GM12878 (cell line): ENCODE data around the gene FSTL4. TPM values are rescaled to one million over a fixed set of nuclear protein-coding genes. Genes with fewer than 3 reads are reported as not detected.

Experiments
- ATAC-seq: fragments of 200-7000 bp; cut with Tn5 transposase; 3 replicates; pipeline ENCODE4 v1.9.1; 2020; ENCODE audit warnings: mild to moderate bottlenecking, moderate library complexity
- BruUV-seq: library from RNA; stranded (reverse); fragments of 400-500 nt; replicated peaks from 2 replicates; lab custom pipeline; 2021; lab: Mats Ljungman, UMichigan
- CTCF ChIA-PET: fragments of 300-600 bp; sonication (Branson Sonifier 250); formaldehyde crosslinking; extraction: SDS; loops from one replicate; lab custom pipeline; 2021; ENCODE audit warnings: inconsistent platforms; lab: Yijun Ruan, JAX
- POLR2A ChIA-PET: fragments of 350-600 bp; formaldehyde crosslinking; extraction: SDS; loops from one replicate; lab custom pipeline; 2021; ENCODE audit warnings: inconsistent platforms; lab: Charles Lee
- RAD21 ChIA-PET: fragments of 300-600 bp; sonication (Branson Sonifier 250); formaldehyde crosslinking; loops from one replicate; lab custom pipeline; 2023; ENCODE audit warnings: antibody characterized with exemption; ENCODE audit not compliant: unreplicated experiment; lab: Charles Lee
- SMC1A ChIA-PET: fragments of 300-600 bp; sonication (Branson Sonifier 250); formaldehyde crosslinking; loops from one replicate; lab custom pipeline; 2023; ENCODE audit not compliant: unreplicated experiment, uncharacterized antibody; lab: Charles Lee
- DNase-seq: peaks from one replicate; pipeline ENCODE4 v3.0.0-alpha.2; 2011; ENCODE audit warnings: low read depth, low spot score
- FAIRE-seq: peaks from 3 replicates; lab custom pipeline; 2011; peaks lifted over from hg19 to GRCh38; lab: Jason Lieb, UNC
- H2AFZ ChIP-seq: 2 replicates; pipeline ENCODE4 v1.6.0; 2011; ENCODE audit warnings: low read depth, low read length, control low read depth; ENCODE audit not compliant: control insufficient read depth
- H3K27ac ChIP-seq: 2 replicates; pipeline ENCODE4 v1.5.1; 2011; ENCODE audit warnings: control low read depth; ENCODE audit not compliant: control insufficient read depth, insufficient read depth
- H3K27me3 ChIP-seq, 2 experiments: replicated peaks in 1 of 2; 2 replicates each; pipeline versions ENCODE4 v1.6.0 to v1.6.1; 2011; ENCODE audit warnings: low read length in 1 of 2; ENCODE audit not compliant: control insufficient read depth in 2 of 2, insufficient read depth in 2 of 2
- H3K36me3 ChIP-seq, 2 experiments: 2 replicates each; pipeline ENCODE4 v1.5.1; 2011; ENCODE audit warnings: low read length in 1 of 2; ENCODE audit not compliant: control insufficient read depth in 2 of 2, insufficient read depth in 2 of 2
- H3K4me1 ChIP-seq: 2 replicates; pipeline ENCODE4 v1.6.1; 2011; ENCODE audit warnings: mild to moderate bottlenecking, low read length, moderate library complexity, mixed read lengths; ENCODE audit not compliant: control insufficient read depth, insufficient read depth
- H3K4me2 ChIP-seq: 2 replicates; pipeline ENCODE4 v1.6.0; 2011; ENCODE audit warnings: control low read depth; ENCODE audit not compliant: control insufficient read depth, insufficient read depth
- H3K4me3 ChIP-seq: fragments of 200-600 bp; sonication (generic); 2 replicates; pipeline ENCODE4 v1.5.1; 2016
- H3K79me2 ChIP-seq: 2 replicates; pipeline ENCODE4 v1.6.0; 2011; ENCODE audit warnings: low read length; ENCODE audit not compliant: control insufficient read depth, insufficient read depth
- H3K9ac ChIP-seq: 2 replicates; pipeline ENCODE4 v1.8.0; 2011; ENCODE audit warnings: low read length, control low read depth, mixed read lengths; ENCODE audit not compliant: control insufficient read depth, insufficient read depth
- H3K9me3 ChIP-seq: replicated peaks from 3 replicates; pipeline ENCODE4 v1.5.1; 2011; ENCODE audit warnings: mild to moderate bottlenecking, low read length; ENCODE audit not compliant: control insufficient read depth, insufficient read depth
- H4K20me1 ChIP-seq: 2 replicates; pipeline ENCODE4 v1.6.0; 2011; ENCODE audit not compliant: control insufficient read depth, insufficient read depth
- BHLHE40 ChIP-seq, 2 experiments: fragments of 450-650 bp in 1 of 2; IDR thresholded peaks; 2 replicates each; pipeline ENCODE4 v1.6.1; 2011 to 2017; ENCODE audit warnings: low read depth in 2 of 2, borderline replicate concordance in 1 of 2, improper control_type of control experiment in 1 of 2, low read length in 1 of 2, mild to moderate bottlenecking in 1 of 2
- CBFB ChIP-seq: IDR thresholded peaks from 2 replicates; pipeline ENCODE4 v1.6.1; 2016; ENCODE audit warnings: antibody characterized with exemption, low read depth
- FOS ChIP-seq: IDR thresholded peaks from 3 replicates; pipeline ENCODE4 v1.6.1; 2011; ENCODE audit warnings: borderline replicate concordance; ENCODE audit not compliant: insufficient read length; ENCODE audit errors: extremely low read depth
- HDAC2 ChIP-seq: fragments of 200-600 bp; sonication (generic); IDR thresholded peaks from 2 replicates; pipeline ENCODE4 v1.6.1; 2017
- MEF2A ChIP-seq: IDR thresholded peaks from 2 replicates; pipeline ENCODE4 v1.6.1; 2011; ENCODE audit warnings: low read depth, mild to moderate bottlenecking, low read length, moderate library complexity; ENCODE audit not compliant: insufficient read depth
- MYC ChIP-seq: IDR thresholded peaks from 2 replicates; pipeline ENCODE4 v1.6.1; 2011; ENCODE audit warnings: mild to moderate bottlenecking, low read length, moderate library complexity, inconsistent platforms; ENCODE audit not compliant: insufficient read depth, insufficient replicate concordance, insufficient read length, severe bottlenecking
- NFIC ChIP-seq: IDR thresholded peaks from 2 replicates; pipeline ENCODE4 v1.6.1; 2012; ENCODE audit warnings: low read depth, mild to moderate bottlenecking, inconsistent platforms, low read length, moderate library complexity
- RUNX3 ChIP-seq: IDR thresholded peaks from 2 replicates; pipeline ENCODE4 v1.6.1; 2012; ENCODE audit warnings: low read length, inconsistent platforms
- SIX5 ChIP-seq: IDR thresholded peaks from 2 replicates; pipeline ENCODE4 v1.6.1; 2011; ENCODE audit warnings: mild to moderate bottlenecking, low read depth, low read length, moderate library complexity; ENCODE audit not compliant: severe bottlenecking
- SUPT20H ChIP-seq: IDR thresholded peaks from 2 replicates; pipeline ENCODE4 v1.6.1; 2011; ENCODE audit warnings: low read depth, mild to moderate bottlenecking, low read length, moderate library complexity, borderline replicate concordance; ENCODE audit not compliant: control insufficient read depth
- ZZZ3 ChIP-seq: IDR thresholded peaks from 2 replicates; pipeline ENCODE4 v1.6.1; 2011; ENCODE audit warnings: low read depth; ENCODE audit not compliant: control insufficient read depth, insufficient read length
- WGBS: methylation state at CpG from one replicate; pipeline ENCODE4 v1.1.6; 2016; ENCODE audit warnings: low lambda C conversion rate; ENCODE audit not compliant: insufficient replicate concordance, insufficient coverage; ENCODE audit errors: missing lambda C conversion rate; 5-methylcytosine and 5-hydroxymethylcytosine counted together
- in situ Hi-C: fragments of 300-500 bp; cut with MboI; formaldehyde crosslinking; loops from 9 replicates; pipeline ENCODE4 v1.14.3; 2018; ENCODE audit warnings: mixed read lengths
- intact Hi-C: fragments of 100-400 bp; cut with micrococcal nuclease; formaldehyde crosslinking; loops from one replicate; pipeline ENCODE4 v1.14.2; 2022; ENCODE audit not compliant: unreplicated experiment
- polyA plus RNA-seq, 11 experiments: library from polyadenylated mRNA; depleted of rRNA in 4 of 11; unstranded in 6 of 11; stranded (reverse) in 5 of 11; fragments of >200 nt; fragmentation: Nextera tagmentation in 4 of 11; fragmentation: Illumina TruSeq in 1 of 11; extraction: Ambion mirVana in 4 of 11; extraction: Trizol in 1 of 11; gene quantifications; 1 replicate in 1 of 11; 2 replicates in 10 of 11; pipeline versions ENCODE4 v1.2.1 to v1.2.3, GENCODE V29; 2011 to 2016; ENCODE audit warnings: inconsistent platforms in 2 of 11, missing spikeins in 2 of 11, low read depth in 1 of 11
- total RNA-seq, 4 experiments: library from RNA; depleted of rRNA in 3 of 4; stranded (reverse); fragments of >200 nt in 3 of 4; fragmentation: Illumina TruSeq in 1 of 4; extraction: Trizol in 1 of 4; gene quantifications; 2 replicates each; pipeline versions ENCODE4 v1.2.1 to v1.2.3, GENCODE V29; 2013 to 2021
- TF ChIP-seq, protein P1 (sequence below): fragments of 450-650 bp; IDR thresholded peaks from 2 replicates; pipeline ENCODE4 v1.6.1; 2016; ENCODE audit warnings: mild to moderate bottlenecking, moderate library complexity, borderline replicate concordance
- TF ChIP-seq, protein P2 (sequence below): IDR thresholded peaks from 2 replicates; pipeline ENCODE4 v1.6.1; 2012; ENCODE audit warnings: low read depth, low read length, improper control_type of control experiment

FSTL4 gene
- total and polyA plus RNA-seq, 10 of the 15 experiments (the other 5 are each of a cell fraction or from before 2014, with no cell fraction given): 0.01 to 0.79 (median 0.21) TPM; not detected in 6

- TF ChIP-seq BHLHE40 (IDR thresholded peaks at IDR 0.05; ENCODE audit: borderline replicate concordance in 1 of 2, low read depth in 2 of 2, low read length in 1 of 2) (no peak), ZZZ3 (no peak)
- TF ChIP-seq, protein P1, sequence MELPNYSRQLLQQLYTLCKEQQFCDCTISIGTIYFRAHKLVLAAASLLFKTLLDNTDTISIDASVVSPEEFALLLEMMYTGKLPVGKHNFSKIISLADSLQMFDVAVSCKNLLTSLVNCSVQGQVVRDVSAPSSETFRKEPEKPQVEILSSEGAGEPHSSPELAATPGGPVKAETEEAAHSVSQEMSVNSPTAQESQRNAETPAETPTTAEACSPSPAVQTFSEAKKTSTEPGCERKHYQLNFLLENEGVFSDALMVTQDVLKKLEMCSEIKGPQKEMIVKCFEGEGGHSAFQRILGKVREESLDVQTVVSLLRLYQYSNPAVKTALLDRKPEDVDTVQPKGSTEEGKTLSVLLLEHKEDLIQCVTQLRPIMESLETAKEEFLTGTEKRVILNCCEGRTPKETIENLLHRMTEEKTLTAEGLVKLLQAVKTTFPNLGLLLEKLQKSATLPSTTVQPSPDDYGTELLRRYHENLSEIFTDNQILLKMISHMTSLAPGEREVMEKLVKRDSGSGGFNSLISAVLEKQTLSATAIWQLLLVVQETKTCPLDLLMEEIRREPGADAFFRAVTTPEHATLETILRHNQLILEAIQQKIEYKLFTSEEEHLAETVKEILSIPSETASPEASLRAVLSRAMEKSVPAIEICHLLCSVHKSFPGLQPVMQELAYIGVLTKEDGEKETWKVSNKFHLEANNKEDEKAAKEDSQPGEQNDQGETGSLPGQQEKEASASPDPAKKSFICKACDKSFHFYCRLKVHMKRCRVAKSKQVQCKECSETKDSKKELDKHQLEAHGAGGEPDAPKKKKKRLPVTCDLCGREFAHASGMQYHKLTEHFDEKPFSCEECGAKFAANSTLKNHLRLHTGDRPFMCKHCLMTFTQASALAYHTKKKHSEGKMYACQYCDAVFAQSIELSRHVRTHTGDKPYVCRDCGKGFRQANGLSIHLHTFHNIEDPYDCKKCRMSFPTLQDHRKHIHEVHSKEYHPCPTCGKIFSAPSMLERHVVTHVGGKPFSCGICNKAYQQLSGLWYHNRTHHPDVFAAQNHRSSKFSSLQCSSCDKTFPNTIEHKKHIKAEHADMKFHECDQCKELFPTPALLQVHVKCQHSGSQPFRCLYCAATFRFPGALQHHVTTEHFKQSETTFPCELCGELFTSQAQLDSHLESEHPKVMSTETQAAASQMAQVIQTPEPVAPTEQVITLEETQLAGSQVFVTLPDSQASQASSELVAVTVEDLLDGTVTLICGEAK: no peak
Observed at GRCh38 chr5:133421394-133421793, 190.9 kb downstream of the FSTL4 start (continued).

DNA sequence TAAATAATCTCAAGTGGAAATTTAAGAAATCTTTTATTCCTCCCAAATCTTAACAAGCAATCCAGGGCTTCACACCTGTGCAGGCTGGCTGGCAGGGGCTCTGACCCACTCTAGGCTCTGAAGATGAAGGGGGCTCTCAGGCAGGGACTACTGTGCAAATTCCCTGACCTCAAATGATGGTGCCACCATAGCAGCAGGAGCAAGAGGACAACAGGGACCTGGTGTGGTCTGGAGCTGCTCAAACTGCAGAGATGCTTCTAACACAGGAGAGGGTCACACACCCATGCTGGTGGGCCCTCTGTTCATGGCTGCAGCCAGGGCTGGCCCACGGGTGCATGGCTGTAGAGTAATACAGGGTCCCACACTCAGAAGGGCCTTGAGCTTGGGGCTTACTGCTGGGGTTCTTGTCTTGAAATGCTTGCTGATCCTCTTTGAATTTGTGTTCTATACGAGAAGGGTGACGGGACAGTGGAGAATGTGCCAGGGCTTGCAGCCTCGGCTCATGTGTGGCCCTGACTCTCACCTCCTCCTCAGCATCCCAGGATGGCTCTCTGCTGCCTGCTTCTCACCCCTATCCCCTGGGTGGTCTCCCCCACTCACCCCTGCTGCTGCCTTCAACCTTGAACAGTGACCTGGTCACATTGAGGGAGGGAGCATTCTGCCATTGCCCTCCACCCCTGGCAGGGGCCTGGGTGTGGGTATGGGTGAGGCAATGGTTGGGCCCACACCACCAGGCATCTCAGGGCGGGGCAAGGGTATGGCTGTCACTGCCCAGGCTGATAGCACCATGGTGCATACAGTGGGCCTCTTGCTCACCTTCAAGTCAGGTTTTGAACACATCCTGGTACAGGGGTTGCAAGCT, 191.7 kb downstream of the FSTL4 start:
- Histone ChIP-seq H3K9ac (no peak overlapping the region), H3K27ac (no peak overlapping the region), H4K20me1 (no peaks in the 10 kb centered on the region; the same call in 1 of the 2 replicates), H3K79me2 (no peaks in the 10 kb centered on the region), H3K9me3 (no peaks in the 10 kb centered on the region), H3K4me3 (no peak overlapping the region), H3K4me2 (no peak overlapping the region), H3K27me3 (peaks cover 2 to 6% of the 10 kb centered on the region in 2 experiments; a peak in 2 of 4 replicates), H3K36me3 (no peaks in the 10 kb centered on the region), H3K4me1 (0 out of 2 replicates have a peak, but pooled peaks cover 4% of the 10 kb centered on the region), H2AFZ (no peak overlapping the region)
- ATAC-seq (no peak), FAIRE-seq (no peak), DNase-seq (no peak)
- ChIA-PET POLR2A (no interaction called here), CTCF (interaction anchor here (0.7 to 1.8 kb wide), 9 partner anchors 9 to 450 kb away, joined by 3 to 10 read pairs (median 4); no protein-coding TSS in a partner anchor), RAD21 (interaction anchor here (1.2 kb wide), 1 partner anchor 310 kb away, joined by 3 read pairs; no protein-coding TSS in a partner anchor), SMC1A (interaction anchor here (0.5 to 2.0 kb wide), 5 partner anchors 24 to 524 kb away, joined by 3 to 8 read pairs (median 4); no protein-coding TSS in a partner anchor)
- WGBS: 10% methylated on average over 5 of the region's 5 CpGs
- intact Hi-C loops: loop anchor here (5.0 kb wide), 1 partner anchor 308 kb away; no protein-coding TSS in a partner anchor
- BruUV-seq: no TSS peak
- in situ Hi-C loops: loop anchor here (5.0 kb wide), 1 partner anchor 522 kb away; no protein-coding TSS in a partner anchor
- TF ChIP-seq SUPT20H (no peak), MEF2A (no peak), NFIC (no peak), FOS (no peak), CBFB (no peak), RUNX3 (no peak), SIX5 (no peak), HDAC2 (no peak), MYC (no peak)
- TF ChIP-seq, protein P2, sequence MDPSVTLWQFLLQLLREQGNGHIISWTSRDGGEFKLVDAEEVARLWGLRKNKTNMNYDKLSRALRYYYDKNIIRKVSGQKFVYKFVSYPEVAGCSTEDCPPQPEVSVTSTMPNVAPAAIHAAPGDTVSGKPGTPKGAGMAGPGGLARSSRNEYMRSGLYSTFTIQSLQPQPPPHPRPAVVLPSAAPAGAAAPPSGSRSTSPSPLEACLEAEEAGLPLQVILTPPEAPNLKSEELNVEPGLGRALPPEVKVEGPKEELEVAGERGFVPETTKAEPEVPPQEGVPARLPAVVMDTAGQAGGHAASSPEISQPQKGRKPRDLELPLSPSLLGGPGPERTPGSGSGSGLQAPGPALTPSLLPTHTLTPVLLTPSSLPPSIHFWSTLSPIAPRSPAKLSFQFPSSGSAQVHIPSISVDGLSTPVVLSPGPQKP: no peak
